ENCODE data around the gene LRMDA.

The LRMDA gene

DNA sequence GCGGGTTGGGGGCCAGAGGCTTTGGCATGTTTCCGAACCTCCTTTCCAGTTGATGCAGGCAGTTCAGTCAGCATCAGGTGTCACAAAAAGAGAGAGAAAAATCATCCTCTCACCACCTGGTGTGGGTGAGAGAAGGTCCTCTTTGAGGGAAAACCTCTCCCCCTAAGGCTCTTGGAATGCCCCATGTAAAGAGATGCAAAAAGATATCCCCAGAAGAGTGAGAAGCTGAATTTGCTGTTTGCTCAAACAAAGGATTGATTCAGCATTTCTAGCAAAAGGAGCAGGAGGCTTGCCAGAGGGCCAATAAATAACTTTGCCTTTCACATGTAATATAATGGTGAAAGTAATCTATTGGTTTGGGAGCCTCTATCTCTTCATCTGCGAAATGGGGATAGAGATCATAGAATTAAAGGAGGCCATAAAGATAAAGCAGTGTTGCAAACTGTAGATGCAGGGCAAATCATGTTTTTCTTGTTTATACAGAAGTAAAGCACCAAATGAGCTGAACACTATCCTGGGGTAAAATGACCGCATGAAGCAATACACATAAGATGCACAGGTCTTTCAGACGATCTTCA, 425.9 kb downstream of the LRMDA start:
- H3K36me3 ChIP-seq (ENCODE audit: insufficient read depth): no peaks in the 10 kb centered on the region
- H3K4me3 ChIP-seq (IDR thresholded peaks at IDR 0.05; ENCODE audit: insufficient read depth, low read depth, low read length): no peak overlapping the region
- no peak overlapping the region for H3K9ac ChIP-seq
- H3K4me1 ChIP-seq (ENCODE audit: low read depth, poor library complexity, severe bottlenecking): no peaks in the 10 kb centered on the region
- H3K79me2 ChIP-seq (ENCODE audit: insufficient read depth, low read depth): no peaks in the 10 kb centered on the region
- H2AFZ ChIP-seq (ENCODE audit: low read depth): no peak overlapping the region
- TF ChIP-seq, protein P1, sequence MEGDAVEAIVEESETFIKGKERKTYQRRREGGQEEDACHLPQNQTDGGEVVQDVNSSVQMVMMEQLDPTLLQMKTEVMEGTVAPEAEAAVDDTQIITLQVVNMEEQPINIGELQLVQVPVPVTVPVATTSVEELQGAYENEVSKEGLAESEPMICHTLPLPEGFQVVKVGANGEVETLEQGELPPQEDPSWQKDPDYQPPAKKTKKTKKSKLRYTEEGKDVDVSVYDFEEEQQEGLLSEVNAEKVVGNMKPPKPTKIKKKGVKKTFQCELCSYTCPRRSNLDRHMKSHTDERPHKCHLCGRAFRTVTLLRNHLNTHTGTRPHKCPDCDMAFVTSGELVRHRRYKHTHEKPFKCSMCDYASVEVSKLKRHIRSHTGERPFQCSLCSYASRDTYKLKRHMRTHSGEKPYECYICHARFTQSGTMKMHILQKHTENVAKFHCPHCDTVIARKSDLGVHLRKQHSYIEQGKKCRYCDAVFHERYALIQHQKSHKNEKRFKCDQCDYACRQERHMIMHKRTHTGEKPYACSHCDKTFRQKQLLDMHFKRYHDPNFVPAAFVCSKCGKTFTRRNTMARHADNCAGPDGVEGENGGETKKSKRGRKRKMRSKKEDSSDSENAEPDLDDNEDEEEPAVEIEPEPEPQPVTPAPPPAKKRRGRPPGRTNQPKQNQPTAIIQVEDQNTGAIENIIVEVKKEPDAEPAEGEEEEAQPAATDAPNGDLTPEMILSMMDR (conservative IDR thresholded peaks at IDR 0.05; ENCODE audit: low read depth, low read length): no peak
- no peaks in the 10 kb centered on the region for H3K27me3 ChIP-seq (ENCODE audit: insufficient read depth, low read depth)
- no peaks in the 10 kb centered on the region for H4K20me1 ChIP-seq (ENCODE audit: insufficient read depth)
- H3K4me2 ChIP-seq: no peak overlapping the region
- H3K27ac ChIP-seq: no peak overlapping the region

DNA sequence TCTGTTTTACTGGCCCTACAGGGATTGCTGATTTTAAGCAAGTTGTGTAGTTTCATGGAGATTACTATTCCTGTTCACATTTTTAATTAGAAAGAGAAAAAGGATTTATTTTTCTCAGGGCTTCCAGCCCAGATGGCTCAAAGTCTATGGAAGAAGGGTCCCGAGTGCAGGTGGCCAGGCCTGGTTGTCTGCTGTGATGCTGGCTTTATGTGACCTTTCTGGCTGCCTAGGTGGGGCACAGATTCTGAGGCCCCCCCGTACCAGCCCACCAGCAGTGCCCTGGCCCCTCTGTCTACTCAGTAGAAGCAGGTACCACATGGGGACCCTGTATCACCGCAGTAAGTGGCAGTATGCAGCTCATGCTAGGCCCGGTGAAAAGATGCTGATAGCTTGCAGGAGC, 426.5 kb downstream of the LRMDA start:
- Histone ChIP-seq H2AFZ (ENCODE audit: low read depth) (no peak overlapping the region), H3K27ac (no peak overlapping the region), H3K9ac (no peak overlapping the region), H3K79me2 (ENCODE audit: insufficient read depth, low read depth) (no peaks in the 10 kb centered on the region), H3K36me3 (ENCODE audit: insufficient read depth) (no peaks in the 10 kb centered on the region), H3K4me1 (ENCODE audit: low read depth, poor library complexity, severe bottlenecking) (no peaks in the 10 kb centered on the region), H3K4me3 (IDR thresholded peaks at IDR 0.05; ENCODE audit: insufficient read depth, low read depth, low read length) (no peak overlapping the region), H3K4me2 (no peak overlapping the region), H4K20me1 (ENCODE audit: insufficient read depth) (no peaks in the 10 kb centered on the region), H3K27me3 (ENCODE audit: insufficient read depth, low read depth) (no peaks in the 10 kb centered on the region)
- TF ChIP-seq, protein P1 (conservative IDR thresholded peaks at IDR 0.05; ENCODE audit: low read depth, low read length): no peak

DNA sequence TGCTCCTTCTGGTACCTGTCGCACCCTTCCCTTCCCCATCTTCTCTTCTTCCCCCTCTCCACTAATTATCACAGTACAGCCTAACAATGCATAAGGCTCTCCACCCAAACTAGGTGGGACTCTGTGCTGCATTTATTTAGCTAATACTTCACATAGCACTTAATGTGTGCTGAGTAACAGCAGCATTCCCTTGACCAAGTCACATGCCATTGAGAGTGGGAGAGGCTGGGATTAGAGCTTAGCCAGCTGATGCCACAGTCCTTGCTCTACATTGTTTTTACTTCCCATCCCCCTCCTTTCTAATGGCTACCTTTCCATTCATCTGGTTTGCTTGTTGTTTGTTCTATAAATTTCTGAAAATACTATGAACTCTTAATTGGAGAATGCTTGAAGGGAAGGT, 426.9 kb downstream of the LRMDA start:
- Histone ChIP-seq H3K36me3 (ENCODE audit: insufficient read depth) (no peaks in the 10 kb centered on the region), H3K4me3 (IDR thresholded peaks at IDR 0.05; ENCODE audit: insufficient read depth, low read depth, low read length) (no peak overlapping the region)
- TF ChIP-seq, protein P1 (conservative IDR thresholded peaks at IDR 0.05; ENCODE audit: low read depth, low read length): no peak

DNA sequence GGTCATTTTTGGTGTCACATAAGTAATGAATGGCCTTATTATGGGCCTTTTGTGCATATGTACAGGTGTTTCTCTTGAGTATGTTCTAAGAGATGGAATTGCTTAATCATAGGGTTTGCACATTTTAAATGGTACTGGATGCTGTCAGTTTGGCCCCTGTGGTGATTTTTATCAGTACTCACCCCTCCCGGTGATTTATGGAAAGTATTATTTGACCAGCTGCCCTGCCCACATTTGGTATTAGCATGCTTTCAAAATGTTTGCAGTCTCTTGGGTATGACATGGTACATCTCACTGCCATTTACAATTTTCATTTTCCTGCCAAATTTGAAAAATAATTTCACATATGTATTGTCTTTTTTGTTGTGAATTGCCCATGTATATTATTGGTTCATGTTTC, 427.7 kb downstream of the LRMDA start:
- Histone ChIP-seq H3K36me3 (ENCODE audit: insufficient read depth) (no peaks in the 10 kb centered on the region), H3K4me1 (ENCODE audit: low read depth, poor library complexity, severe bottlenecking) (no peaks in the 10 kb centered on the region), H3K4me3 (IDR thresholded peaks at IDR 0.05; ENCODE audit: insufficient read depth, low read depth, low read length) (no peak overlapping the region), H3K27ac (no peak overlapping the region), H3K9ac (no peak overlapping the region), H3K4me2 (no peak overlapping the region), H4K20me1 (ENCODE audit: insufficient read depth) (no peaks in the 10 kb centered on the region), H2AFZ (ENCODE audit: low read depth) (no peak overlapping the region), H3K27me3 (ENCODE audit: insufficient read depth, low read depth) (no peaks in the 10 kb centered on the region), H3K79me2 (ENCODE audit: insufficient read depth, low read depth) (no peaks in the 10 kb centered on the region)
- TF ChIP-seq, protein P1 (conservative IDR thresholded peaks at IDR 0.05; ENCODE audit: low read depth, low read length): no peak

More for the DNA sequence above, 426.9 kb downstream of the LRMDA start:
- no peak overlapping the region for H3K27ac ChIP-seq
- H3K79me2 ChIP-seq (ENCODE audit: insufficient read depth, low read depth): no peaks in the 10 kb centered on the region
- H2AFZ ChIP-seq (ENCODE audit: low read depth): no peak overlapping the region
- no peaks in the 10 kb centered on the region for H3K27me3 ChIP-seq (ENCODE audit: insufficient read depth, low read depth)
- no peaks in the 10 kb centered on the region for H3K4me1 ChIP-seq (ENCODE audit: low read depth, poor library complexity, severe bottlenecking)
- H4K20me1 ChIP-seq (ENCODE audit: insufficient read depth): no peaks in the 10 kb centered on the region
- H3K9ac ChIP-seq: no peak overlapping the region
- no peak overlapping the region for H3K4me2 ChIP-seq
